ENCODE results near the gene POTEH.
"Not testable (repeated sequence)": the region's sequence is repeated elsewhere in the genome, so short reads cannot be mapped to it uniquely, and the experiment has no call there.

Gene POTEH

GRCh38 chr22:15738157-15738908 is 48.5 kb downstream of the POTEH start:
- DNase-seq: not testable (repeated sequence)

- not testable (repeated sequence) for DNase-seq
These were observed 49.1 kb downstream of the POTEH start for GRCh38 chr22:15738909-15739391.

- DNase-seq: not testable (repeated sequence)
These were observed 58.0 kb downstream of the POTEH start for GRCh38 chr22:15747636-15748323.

DNA sequence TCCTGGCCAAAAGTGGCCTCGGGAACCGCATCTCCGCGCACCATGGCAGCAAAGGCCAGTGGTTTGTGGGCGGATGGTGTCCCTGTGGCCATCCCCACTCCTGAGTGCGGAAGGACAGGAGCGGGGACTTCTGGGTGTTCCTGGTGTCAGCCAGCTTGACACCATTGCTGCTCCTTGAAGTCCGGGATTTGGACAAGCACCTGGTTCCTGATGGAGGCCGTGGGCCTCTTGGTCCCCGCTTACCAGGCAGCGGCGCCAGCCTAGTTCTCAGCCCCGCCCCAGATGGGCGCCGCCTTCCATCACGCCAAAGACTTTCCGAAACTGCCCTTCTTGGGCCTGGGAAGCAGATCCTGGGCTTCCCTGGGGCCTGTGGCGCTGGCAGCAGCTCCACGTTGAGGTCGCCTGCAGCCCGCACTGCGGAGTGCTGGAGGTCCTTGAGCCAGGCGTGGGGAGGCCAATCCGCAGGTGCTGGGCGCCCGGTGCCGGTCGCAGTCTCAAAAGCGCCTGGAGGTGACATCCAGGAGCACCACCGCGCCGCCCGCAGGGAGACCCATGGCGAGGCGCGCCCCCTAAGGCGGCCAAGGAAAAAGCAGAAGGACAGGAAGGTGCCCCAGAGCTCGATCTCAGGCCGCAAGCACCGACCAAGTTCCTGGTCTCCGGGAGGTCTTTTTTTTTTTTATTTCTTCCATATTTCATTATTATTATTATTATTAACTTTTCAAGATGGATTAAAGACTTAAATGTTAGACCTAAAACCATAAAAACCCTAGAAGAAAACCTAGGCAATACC is 59.5 kb downstream of the POTEH start:
- DNase-seq: not testable (repeated sequence)

- not testable (repeated sequence) for DNase-seq
These were observed 69.7 kb downstream of the POTEH start for GRCh38 chr22:15759443-15760097.

GRCh38 chr22:15760388-15761150 is 70.7 kb downstream of the POTEH start:
- DNase-seq: not testable (repeated sequence)

DNA sequence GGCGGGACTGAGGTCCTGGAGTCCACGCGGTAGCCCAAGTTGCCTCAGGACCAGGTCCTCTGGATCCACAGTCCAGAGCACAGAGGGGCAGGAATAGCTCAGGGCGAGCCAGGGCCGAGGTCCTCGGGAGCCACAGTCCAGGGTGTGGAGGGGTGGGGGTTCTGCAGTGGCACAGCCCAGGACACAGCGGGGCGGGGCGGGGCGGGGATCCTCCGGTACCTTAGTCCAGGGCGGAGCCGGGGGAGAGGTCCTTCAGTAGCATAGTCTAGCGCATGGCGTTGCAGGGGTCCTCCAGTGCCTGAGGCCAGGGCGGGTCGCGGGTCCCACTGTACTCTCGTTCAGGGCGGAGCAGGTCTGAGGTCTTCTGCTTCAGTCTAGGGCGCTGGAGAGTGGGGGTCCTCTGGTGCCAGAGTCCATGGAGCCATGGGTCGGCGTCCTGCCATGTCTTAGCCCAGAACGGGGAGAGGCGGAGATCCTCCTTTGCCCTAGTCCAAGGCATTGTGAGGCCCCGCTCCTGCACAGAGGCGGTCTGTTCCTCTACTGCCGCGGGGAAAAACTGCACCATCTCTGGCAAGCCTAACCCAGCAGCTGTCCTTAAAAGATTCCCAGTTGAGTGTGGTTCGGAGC is 71.4 kb downstream of the POTEH start:
- not testable (repeated sequence) for DNase-seq

GRCh38 chr22:15763559-15763958 is 73.7 kb downstream of the POTEH start:
- DNase-seq: not testable (repeated sequence)
